HepG2 (cell line): ENCODE data around the gene AGAP1. TPM values are rescaled to one million over a fixed set of nuclear protein-coding genes. Genes with fewer than 3 reads are reported as not detected.

ENCODE experiments used
- JUNB ChIP-seq: sonication (generic); formaldehyde crosslinking; IDR thresholded peaks from 2 replicates; pipeline ENCODE4 v1.8.0; 2022; ENCODE audit warnings: missing genetic modification reagents, mild to moderate bottlenecking, borderline replicate concordance
- MED1 ChIP-seq: sonication (generic); formaldehyde crosslinking; IDR thresholded peaks from 2 replicates; pipeline ENCODE4 v1.4.0; 2020; ENCODE audit warnings: missing genetic modification reagents
- NFRKB ChIP-seq: fragments of 450-650 bp; IDR thresholded peaks from 2 replicates; pipeline ENCODE4 v1.6.1; 2017
- NR2F1 ChIP-seq, 2 experiments: fragments of 450-650 bp in 1 of 2; formaldehyde crosslinking in 1 of 2; IDR thresholded peaks; 2 replicates each; pipeline versions ENCODE4 v1.5.0 to v1.6.1; 2016 to 2020; ENCODE audit warnings: mild to moderate bottlenecking in 1 of 2, missing compliant biosample characterization in 1 of 2, missing genetic modification reagents in 1 of 2, moderate library complexity in 1 of 2
- RAD21 ChIP-seq: fragments of 450-650 bp; formaldehyde crosslinking; IDR thresholded peaks from 2 replicates; pipeline ENCODE4 v1.5.0; 2020; ENCODE audit warnings: mild to moderate bottlenecking
- REPIN1 ChIP-seq: sonication (generic); formaldehyde crosslinking; IDR thresholded peaks from 2 replicates; pipeline ENCODE4 v1.8.0; 2022; ENCODE audit warnings: missing genetic modification reagents, low read depth, mild to moderate bottlenecking, borderline replicate concordance
- SP5 ChIP-seq: IDR thresholded peaks from 2 replicates; pipeline ENCODE4 v1.6.1; 2016; ENCODE audit warnings: low read depth, borderline replicate concordance
- SRSF4 ChIP-seq: fragments of 200-400 bp; formaldehyde crosslinking; IDR thresholded peaks from one replicate; pipeline ENCODE4 v1.6.1; 2018; ENCODE audit warnings: mild to moderate bottlenecking, low read depth, low read length, moderate library complexity; ENCODE audit not compliant: poor library complexity, severe bottlenecking
- ZNF530 ChIP-seq: sonication (generic); formaldehyde crosslinking; IDR thresholded peaks from 2 replicates; pipeline ENCODE4 v1.5.0; 2020; ENCODE audit warnings: low read depth, mild to moderate bottlenecking, missing genetic modification reagents
- ZNF629 ChIP-seq: sonication (generic); formaldehyde crosslinking; conservative IDR thresholded peaks from 2 replicates; pipeline ENCODE4 v1.5.0; 2020; ENCODE audit warnings: missing genetic modification reagents
- ZNF75D ChIP-seq: sonication (generic); formaldehyde crosslinking; IDR thresholded peaks from 2 replicates; pipeline ENCODE4 v1.8.1; 2023; ENCODE audit warnings: missing genetic modification reagents, mild to moderate bottlenecking, borderline replicate concordance
- ZNF776 ChIP-seq: sonication (generic); formaldehyde crosslinking; IDR thresholded peaks from 2 replicates; pipeline ENCODE4 v1.4.0; 2020; ENCODE audit warnings: mild to moderate bottlenecking, missing genetic modification reagents
- ZSCAN12 ChIP-seq: sonication (generic); formaldehyde crosslinking; IDR thresholded peaks from 2 replicates; pipeline ENCODE4 v1.9.0; 2021; ENCODE audit warnings: mild to moderate bottlenecking, missing genetic modification reagents
- polyA plus RNA-seq, 8 experiments: library from polyadenylated mRNA; depleted of rRNA in 3 of 8; stranded (reverse) in 7 of 8; unstranded in 1 of 8; fragments of >200 nt; fragmentation: Illumina TruSeq in 4 of 8; extraction: Trizol in 4 of 8; gene quantifications; 2 replicates each; pipeline versions ENCODE4 v1.2.1 to v1.2.3, GENCODE V29; 2011 to 2016; ENCODE audit warnings: low read depth in 4 of 8, missing spikeins in 1 of 8, mixed read lengths in 1 of 8; ENCODE audit not compliant: insufficient read depth in 1 of 8
- total RNA-seq, 5 experiments: library from RNA; depleted of rRNA; stranded (reverse); fragments of >200 nt; fragmentation: Illumina TruSeq; extraction: Trizol; gene quantifications; 2 replicates each; pipeline ENCODE4 v1.2.3, GENCODE V29; 2016; ENCODE audit warnings: low read depth in 1 of 5
- TF ChIP-seq, protein P1 (sequence below): IDR thresholded peaks from 2 replicates; pipeline ENCODE4 v1.4.0; 2020; ENCODE audit warnings: mild to moderate bottlenecking, missing genetic modification reagents
- TF ChIP-seq, protein P2 (sequence below): sonication (generic); formaldehyde crosslinking; IDR thresholded peaks from 2 replicates; pipeline ENCODE4 v1.9.0; 2021; ENCODE audit warnings: mild to moderate bottlenecking, missing genetic modification reagents
- TF ChIP-seq, protein P3 (sequence below): sonication (generic); formaldehyde crosslinking; IDR thresholded peaks from 2 replicates; pipeline ENCODE4 v1.8.0; 2022; ENCODE audit warnings: missing genetic modification reagents, mild to moderate bottlenecking, borderline replicate concordance
- TF ChIP-seq, protein P4 (sequence below): sonication (generic); formaldehyde crosslinking; IDR thresholded peaks from 2 replicates; pipeline ENCODE4 v1.4.0; 2020; ENCODE audit warnings: missing genetic modification reagents

The AGAP1 gene
- total and polyA plus RNA-seq, 2 of the 13 experiments (the other 11 are each of a cell fraction or from before 2014, with no cell fraction given): 21.2 to 32.7 TPM

DNA sequence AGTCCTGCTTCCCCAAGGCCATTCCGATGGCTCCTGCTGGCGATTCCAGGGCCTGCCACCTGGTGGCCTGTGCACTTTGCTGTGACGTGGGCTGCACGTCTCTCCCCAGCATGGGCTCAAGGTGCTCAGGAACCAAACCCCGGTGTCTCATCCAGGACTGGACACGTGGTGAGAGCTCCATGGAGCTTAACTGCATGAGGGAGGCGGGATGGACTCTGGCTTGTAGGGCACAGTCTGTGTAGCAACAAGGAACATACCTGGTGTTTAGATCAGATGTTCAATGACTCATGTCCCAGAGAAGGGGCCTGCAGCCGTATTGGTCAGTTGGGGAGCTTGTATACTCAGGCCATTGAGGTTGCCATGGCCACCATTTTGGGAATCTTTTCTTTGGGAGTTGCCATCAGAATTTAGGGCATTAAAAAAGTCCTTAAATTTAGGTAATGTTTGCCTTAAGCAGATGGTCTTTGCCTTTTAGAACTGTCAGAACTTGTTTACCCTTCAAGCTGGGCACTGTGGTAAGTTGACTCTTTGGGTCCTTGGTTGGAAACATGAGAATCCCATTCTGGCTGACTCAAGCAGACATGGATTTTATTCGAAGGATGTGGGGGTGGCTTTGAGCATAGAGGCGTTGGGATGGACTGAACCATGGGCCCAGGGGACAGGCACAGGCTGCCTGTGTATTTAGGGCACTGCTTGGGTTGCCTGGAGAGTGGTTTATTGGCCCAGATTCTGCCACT lies 21.0 kb downstream of the AGAP1 start (continued):
- TF ChIP-seq, protein P1, sequence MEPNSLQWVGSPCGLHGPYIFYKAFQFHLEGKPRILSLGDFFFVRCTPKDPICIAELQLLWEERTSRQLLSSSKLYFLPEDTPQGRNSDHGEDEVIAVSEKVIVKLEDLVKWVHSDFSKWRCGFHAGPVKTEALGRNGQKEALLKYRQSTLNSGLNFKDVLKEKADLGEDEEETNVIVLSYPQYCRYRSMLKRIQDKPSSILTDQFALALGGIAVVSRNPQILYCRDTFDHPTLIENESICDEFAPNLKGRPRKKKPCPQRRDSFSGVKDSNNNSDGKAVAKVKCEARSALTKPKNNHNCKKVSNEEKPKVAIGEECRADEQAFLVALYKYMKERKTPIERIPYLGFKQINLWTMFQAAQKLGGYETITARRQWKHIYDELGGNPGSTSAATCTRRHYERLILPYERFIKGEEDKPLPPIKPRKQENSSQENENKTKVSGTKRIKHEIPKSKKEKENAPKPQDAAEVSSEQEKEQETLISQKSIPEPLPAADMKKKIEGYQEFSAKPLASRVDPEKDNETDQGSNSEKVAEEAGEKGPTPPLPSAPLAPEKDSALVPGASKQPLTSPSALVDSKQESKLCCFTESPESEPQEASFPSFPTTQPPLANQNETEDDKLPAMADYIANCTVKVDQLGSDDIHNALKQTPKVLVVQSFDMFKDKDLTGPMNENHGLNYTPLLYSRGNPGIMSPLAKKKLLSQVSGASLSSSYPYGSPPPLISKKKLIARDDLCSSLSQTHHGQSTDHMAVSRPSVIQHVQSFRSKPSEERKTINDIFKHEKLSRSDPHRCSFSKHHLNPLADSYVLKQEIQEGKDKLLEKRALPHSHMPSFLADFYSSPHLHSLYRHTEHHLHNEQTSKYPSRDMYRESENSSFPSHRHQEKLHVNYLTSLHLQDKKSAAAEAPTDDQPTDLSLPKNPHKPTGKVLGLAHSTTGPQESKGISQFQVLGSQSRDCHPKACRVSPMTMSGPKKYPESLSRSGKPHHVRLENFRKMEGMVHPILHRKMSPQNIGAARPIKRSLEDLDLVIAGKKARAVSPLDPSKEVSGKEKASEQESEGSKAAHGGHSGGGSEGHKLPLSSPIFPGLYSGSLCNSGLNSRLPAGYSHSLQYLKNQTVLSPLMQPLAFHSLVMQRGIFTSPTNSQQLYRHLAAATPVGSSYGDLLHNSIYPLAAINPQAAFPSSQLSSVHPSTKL (CRISPR knock-in tag): peak; percentile 91
- TF ChIP-seq SP5 (CRISPR knock-in tag) (peak; percentile 79), MED1 (CRISPR knock-in tag) (peak; percentile 95), JUNB (CRISPR knock-in tag) (peak; percentile 18; the same call in 1 of the 2 replicates), ZNF776 (CRISPR knock-in tag) (peak; percentile 76; the same call in 1 of the 2 replicates), ZNF629 (CRISPR knock-in tag) (peak; percentile 58), ZSCAN12 (CRISPR knock-in tag) (0 out of 2 replicates have a peak, but pooled peaks have one; percentile 28), SRSF4 (no peak), REPIN1 (CRISPR knock-in tag) (peak; percentile 92), NFRKB (no peak), RAD21 (peak; percentile 92), ZNF75D (CRISPR knock-in tag) (no peak), NR2F1 (CRISPR knock-in tag; IDR thresholded peaks at IDR 0.05) (peak; percentile 16 to 54; a peak in 2 of 4 replicates), ZNF530 (no peak)
- TF ChIP-seq, protein P2, sequence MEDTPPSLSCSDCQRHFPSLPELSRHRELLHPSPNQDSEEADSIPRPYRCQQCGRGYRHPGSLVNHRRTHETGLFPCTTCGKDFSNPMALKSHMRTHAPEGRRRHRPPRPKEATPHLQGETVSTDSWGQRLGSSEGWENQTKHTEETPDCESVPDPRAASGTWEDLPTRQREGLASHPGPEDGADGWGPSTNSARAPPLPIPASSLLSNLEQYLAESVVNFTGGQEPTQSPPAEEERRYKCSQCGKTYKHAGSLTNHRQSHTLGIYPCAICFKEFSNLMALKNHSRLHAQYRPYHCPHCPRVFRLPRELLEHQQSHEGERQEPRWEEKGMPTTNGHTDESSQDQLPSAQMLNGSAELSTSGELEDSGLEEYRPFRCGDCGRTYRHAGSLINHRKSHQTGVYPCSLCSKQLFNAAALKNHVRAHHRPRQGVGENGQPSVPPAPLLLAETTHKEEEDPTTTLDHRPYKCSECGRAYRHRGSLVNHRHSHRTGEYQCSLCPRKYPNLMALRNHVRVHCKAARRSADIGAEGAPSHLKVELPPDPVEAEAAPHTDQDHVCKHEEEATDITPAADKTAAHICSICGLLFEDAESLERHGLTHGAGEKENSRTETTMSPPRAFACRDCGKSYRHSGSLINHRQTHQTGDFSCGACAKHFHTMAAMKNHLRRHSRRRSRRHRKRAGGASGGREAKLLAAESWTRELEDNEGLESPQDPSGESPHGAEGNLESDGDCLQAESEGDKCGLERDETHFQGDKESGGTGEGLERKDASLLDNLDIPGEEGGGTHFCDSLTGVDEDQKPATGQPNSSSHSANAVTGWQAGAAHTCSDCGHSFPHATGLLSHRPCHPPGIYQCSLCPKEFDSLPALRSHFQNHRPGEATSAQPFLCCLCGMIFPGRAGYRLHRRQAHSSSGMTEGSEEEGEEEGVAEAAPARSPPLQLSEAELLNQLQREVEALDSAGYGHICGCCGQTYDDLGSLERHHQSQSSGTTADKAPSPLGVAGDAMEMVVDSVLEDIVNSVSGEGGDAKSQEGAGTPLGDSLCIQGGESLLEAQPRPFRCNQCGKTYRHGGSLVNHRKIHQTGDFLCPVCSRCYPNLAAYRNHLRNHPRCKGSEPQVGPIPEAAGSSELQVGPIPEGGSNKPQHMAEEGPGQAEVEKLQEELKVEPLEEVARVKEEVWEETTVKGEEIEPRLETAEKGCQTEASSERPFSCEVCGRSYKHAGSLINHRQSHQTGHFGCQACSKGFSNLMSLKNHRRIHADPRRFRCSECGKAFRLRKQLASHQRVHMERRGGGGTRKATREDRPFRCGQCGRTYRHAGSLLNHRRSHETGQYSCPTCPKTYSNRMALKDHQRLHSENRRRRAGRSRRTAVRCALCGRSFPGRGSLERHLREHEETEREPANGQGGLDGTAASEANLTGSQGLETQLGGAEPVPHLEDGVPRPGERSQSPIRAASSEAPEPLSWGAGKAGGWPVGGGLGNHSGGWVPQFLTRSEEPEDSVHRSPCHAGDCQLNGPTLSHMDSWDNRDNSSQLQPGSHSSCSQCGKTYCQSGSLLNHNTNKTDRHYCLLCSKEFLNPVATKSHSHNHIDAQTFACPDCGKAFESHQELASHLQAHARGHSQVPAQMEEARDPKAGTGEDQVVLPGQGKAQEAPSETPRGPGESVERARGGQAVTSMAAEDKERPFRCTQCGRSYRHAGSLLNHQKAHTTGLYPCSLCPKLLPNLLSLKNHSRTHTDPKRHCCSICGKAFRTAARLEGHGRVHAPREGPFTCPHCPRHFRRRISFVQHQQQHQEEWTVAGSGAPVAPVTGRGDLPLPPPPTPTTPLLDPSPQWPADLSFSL (CRISPR knock-in tag): peak; percentile 36; the same call in 1 of the 2 replicates
- TF ChIP-seq, protein P3, sequence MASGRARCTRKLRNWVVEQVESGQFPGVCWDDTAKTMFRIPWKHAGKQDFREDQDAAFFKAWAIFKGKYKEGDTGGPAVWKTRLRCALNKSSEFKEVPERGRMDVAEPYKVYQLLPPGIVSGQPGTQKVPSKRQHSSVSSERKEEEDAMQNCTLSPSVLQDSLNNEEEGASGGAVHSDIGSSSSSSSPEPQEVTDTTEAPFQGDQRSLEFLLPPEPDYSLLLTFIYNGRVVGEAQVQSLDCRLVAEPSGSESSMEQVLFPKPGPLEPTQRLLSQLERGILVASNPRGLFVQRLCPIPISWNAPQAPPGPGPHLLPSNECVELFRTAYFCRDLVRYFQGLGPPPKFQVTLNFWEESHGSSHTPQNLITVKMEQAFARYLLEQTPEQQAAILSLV: peak; percentile 82
- TF ChIP-seq, protein P4, sequence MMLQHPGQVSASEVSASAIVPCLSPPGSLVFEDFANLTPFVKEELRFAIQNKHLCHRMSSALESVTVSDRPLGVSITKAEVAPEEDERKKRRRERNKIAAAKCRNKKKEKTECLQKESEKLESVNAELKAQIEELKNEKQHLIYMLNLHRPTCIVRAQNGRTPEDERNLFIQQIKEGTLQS (CRISPR knock-in tag): peak; percentile 80
